Measurements from ENCODE around the gene METTL9. TPM values are rescaled to one million over a fixed set of nuclear protein-coding genes. Genes with fewer than 3 reads are reported as not detected.

Gene METTL9
- total and polyA plus RNA-seq, 2 of the 13 experiments (the other 11 are each of a cell fraction or from before 2014, with no cell fraction given): 123 to 204 TPM

DNA sequence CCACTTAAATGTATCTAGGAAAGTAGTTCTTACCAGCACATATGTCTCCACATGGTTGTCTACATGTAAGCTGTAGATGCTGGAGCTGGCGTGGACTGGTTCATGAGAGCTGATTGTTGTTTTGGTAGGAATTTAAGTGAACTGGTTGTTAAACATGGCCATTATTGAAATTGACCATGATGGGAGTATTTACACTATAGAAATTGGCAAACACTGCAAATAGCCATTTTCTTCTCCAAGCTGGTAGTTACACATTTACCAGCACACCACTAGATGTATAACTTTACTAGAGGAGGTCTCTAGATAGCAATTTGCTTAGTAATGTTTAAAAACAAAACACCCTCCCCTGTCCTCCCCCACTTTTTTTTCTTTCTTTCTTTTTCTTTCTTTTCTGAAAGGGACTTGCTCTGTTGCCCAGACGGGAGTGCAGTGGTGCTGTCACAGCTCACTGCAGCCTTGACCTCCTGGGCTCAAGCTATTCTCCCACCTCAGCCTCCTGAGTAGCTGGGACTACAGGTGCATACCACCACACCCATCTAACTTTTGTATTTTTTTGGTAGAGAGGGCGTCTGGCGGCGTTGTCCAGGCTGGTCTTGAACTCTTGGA is 28.8 kb downstream of the METTL9 start (continued):
- TF ChIP-seq, protein P1, sequence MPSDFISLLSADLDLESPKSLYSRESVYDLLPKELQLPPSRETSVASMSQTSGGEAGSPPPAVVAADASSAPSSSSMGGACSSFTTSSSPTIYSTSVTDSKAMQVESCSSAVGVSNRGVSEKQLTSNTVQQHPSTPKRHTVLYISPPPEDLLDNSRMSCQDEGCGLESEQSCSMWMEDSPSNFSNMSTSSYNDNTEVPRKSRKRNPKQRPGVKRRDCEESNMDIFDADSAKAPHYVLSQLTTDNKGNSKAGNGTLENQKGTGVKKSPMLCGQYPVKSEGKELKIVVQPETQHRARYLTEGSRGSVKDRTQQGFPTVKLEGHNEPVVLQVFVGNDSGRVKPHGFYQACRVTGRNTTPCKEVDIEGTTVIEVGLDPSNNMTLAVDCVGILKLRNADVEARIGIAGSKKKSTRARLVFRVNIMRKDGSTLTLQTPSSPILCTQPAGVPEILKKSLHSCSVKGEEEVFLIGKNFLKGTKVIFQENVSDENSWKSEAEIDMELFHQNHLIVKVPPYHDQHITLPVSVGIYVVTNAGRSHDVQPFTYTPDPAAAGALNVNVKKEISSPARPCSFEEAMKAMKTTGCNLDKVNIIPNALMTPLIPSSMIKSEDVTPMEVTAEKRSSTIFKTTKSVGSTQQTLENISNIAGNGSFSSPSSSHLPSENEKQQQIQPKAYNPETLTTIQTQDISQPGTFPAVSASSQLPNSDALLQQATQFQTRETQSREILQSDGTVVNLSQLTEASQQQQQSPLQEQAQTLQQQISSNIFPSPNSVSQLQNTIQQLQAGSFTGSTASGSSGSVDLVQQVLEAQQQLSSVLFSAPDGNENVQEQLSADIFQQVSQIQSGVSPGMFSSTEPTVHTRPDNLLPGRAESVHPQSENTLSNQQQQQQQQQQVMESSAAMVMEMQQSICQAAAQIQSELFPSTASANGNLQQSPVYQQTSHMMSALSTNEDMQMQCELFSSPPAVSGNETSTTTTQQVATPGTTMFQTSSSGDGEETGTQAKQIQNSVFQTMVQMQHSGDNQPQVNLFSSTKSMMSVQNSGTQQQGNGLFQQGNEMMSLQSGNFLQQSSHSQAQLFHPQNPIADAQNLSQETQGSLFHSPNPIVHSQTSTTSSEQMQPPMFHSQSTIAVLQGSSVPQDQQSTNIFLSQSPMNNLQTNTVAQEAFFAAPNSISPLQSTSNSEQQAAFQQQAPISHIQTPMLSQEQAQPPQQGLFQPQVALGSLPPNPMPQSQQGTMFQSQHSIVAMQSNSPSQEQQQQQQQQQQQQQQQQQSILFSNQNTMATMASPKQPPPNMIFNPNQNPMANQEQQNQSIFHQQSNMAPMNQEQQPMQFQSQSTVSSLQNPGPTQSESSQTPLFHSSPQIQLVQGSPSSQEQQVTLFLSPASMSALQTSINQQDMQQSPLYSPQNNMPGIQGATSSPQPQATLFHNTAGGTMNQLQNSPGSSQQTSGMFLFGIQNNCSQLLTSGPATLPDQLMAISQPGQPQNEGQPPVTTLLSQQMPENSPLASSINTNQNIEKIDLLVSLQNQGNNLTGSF (CRISPR knock-in tag; IDR thresholded peaks at IDR 0.05): no peak
- TF ChIP-seq RNF2 (conservative IDR thresholded peaks at IDR 0.05; ENCODE audit: low read depth) (no peak), TP53 (CRISPR knock-in tag; conservative IDR thresholded peaks at IDR 0.05) (no peak), HOXA5 (CRISPR knock-in tag; IDR thresholded peaks at IDR 0.05) (no peak), ZSCAN9 (CRISPR knock-in tag; IDR thresholded peaks at IDR 0.05; ENCODE audit: borderline replicate concordance) (no peak), NCOA2 (CRISPR knock-in tag; IDR thresholded peaks at IDR 0.05) (no peak; the same call in 1 of the 2 replicates), ARHGAP35 (CRISPR knock-in tag; IDR thresholded peaks at IDR 0.05; ENCODE audit: borderline replicate concordance) (no peak), MIXL1 (CRISPR knock-in tag; IDR thresholded peaks at IDR 0.05) (peak; percentile 63; the same call in 1 of the 2 replicates), ZFY (CRISPR knock-in tag; IDR thresholded peaks at IDR 0.05) (no peak), ZNF430 (CRISPR knock-in tag; IDR thresholded peaks at IDR 0.05) (no peak), GZF1 (CRISPR knock-in tag; IDR thresholded peaks at IDR 0.05) (no peak), ZNF160 (CRISPR knock-in tag; IDR thresholded peaks at IDR 0.05) (no peak), CEBPG (CRISPR knock-in tag; IDR thresholded peaks at IDR 0.05) (peak; percentile 39), ZNF839 (CRISPR knock-in tag; IDR thresholded peaks at IDR 0.05; ENCODE audit: borderline replicate concordance) (no peak), EP300 (IDR thresholded peaks at IDR 0.05; ENCODE audit: low read depth in 2 of 2, low read length in 2 of 2) (peak in 1 of 2 experiments; percentile 44; a peak in 1 of 4 replicates), EP300 (CRISPR knock-in tag; IDR thresholded peaks at IDR 0.05; ENCODE audit: borderline replicate concordance) (no peak), NR2F2 (IDR thresholded peaks at IDR 0.05; ENCODE audit: borderline replicate concordance, low read depth) (no peak), SRSF1 (optimal IDR thresholded peaks at IDR 0.05; ENCODE audit: low read depth, low read length) (no peak), EED (CRISPR knock-in tag; IDR thresholded peaks at IDR 0.05) (no peak), TBL1XR1 (IDR thresholded peaks at IDR 0.05; ENCODE audit: borderline replicate concordance, low read length, partially characterized antibody) (peak; percentile 16), HNRNPLL (IDR thresholded peaks at IDR 0.05; ENCODE audit: low read depth, low read length, poor library complexity, severe bottlenecking) (no peak)
- TF ChIP-seq, protein P2, sequence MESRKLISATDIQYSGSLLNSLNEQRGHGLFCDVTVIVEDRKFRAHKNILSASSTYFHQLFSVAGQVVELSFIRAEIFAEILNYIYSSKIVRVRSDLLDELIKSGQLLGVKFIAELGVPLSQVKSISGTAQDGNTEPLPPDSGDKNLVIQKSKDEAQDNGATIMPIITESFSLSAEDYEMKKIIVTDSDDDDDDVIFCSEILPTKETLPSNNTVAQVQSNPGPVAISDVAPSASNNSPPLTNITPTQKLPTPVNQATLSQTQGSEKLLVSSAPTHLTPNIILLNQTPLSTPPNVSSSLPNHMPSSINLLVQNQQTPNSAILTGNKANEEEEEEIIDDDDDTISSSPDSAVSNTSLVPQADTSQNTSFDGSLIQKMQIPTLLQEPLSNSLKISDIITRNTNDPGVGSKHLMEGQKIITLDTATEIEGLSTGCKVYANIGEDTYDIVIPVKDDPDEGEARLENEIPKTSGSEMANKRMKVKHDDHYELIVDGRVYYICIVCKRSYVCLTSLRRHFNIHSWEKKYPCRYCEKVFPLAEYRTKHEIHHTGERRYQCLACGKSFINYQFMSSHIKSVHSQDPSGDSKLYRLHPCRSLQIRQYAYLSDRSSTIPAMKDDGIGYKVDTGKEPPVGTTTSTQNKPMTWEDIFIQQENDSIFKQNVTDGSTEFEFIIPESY (CRISPR knock-in tag; IDR thresholded peaks at IDR 0.05): peak; percentile 76
- TF ChIP-seq, protein P3, sequence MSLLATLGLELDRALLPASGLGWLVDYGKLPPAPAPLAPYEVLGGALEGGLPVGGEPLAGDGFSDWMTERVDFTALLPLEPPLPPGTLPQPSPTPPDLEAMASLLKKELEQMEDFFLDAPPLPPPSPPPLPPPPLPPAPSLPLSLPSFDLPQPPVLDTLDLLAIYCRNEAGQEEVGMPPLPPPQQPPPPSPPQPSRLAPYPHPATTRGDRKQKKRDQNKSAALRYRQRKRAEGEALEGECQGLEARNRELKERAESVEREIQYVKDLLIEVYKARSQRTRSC (CRISPR knock-in tag; IDR thresholded peaks at IDR 0.05; ENCODE audit: low read depth): no peak

Measured in HepG2 (cell line).